Measurements from ENCODE around the gene HSPB9.

Gene HSPB9

GRCh38 chr17:42081516-42082129 lies 41.0 kb upstream of the HSPB9 start:
- in situ Hi-C loops (cut with MboI; ENCODE audit: low pct_unique_long_range_greater_than_20kb, low sequenced_read_pairs, unreplicated experiment) = no loop called here
- DNase-seq (ENCODE audit: low spot score) = no peak
- no peak for TF ChIP-seq CTCF (IDR thresholded peaks at IDR 0.05; ENCODE audit: extremely low read depth, insufficient read depth, missing control alignments)

- DNase-seq (ENCODE audit: low spot score) = no peak
- in situ Hi-C loops (cut with MboI; ENCODE audit: low pct_unique_long_range_greater_than_20kb, low sequenced_read_pairs, unreplicated experiment) = no loop called here
- no peak for TF ChIP-seq CTCF (IDR thresholded peaks at IDR 0.05; ENCODE audit: extremely low read depth, insufficient read depth, missing control alignments)
These were observed 35.4 kb upstream of the HSPB9 start for GRCh38 chr17:42087042-42087701.

- in situ Hi-C loops (cut with MboI; ENCODE audit: low pct_unique_long_range_greater_than_20kb, low sequenced_read_pairs, unreplicated experiment) = no loop called here
- DNase-seq (ENCODE audit: low spot score) = no peak
These were observed 34.6 kb upstream of the HSPB9 start for GRCh38 chr17:42087736-42088705.

GRCh38 chr17:42088736-42089135 lies 33.9 kb upstream of the HSPB9 start:
- no peak for TF ChIP-seq CTCF (IDR thresholded peaks at IDR 0.05; ENCODE audit: extremely low read depth, insufficient read depth, missing control alignments)
- DNase-seq (ENCODE audit: low spot score) = no peak
- in situ Hi-C loops (cut with MboI; ENCODE audit: low pct_unique_long_range_greater_than_20kb, low sequenced_read_pairs, unreplicated experiment) = no loop called here

More at GRCh38 chr17:42087736-42088705, 34.6 kb upstream of the HSPB9 start:
- TF ChIP-seq CTCF (IDR thresholded peaks at IDR 0.05; ENCODE audit: extremely low read depth, insufficient read depth, missing control alignments) = no peak

- in situ Hi-C loops (cut with MboI; ENCODE audit: low pct_unique_long_range_greater_than_20kb, low sequenced_read_pairs, unreplicated experiment) = no loop called here
- no peak for DNase-seq (ENCODE audit: low spot score)
- no peak for TF ChIP-seq CTCF (IDR thresholded peaks at IDR 0.05; ENCODE audit: extremely low read depth, insufficient read depth, missing control alignments)
These were observed 31.4 kb upstream of the HSPB9 start for GRCh38 chr17:42090964-42091790.

GRCh38 chr17:42092939-42093338 lies 29.7 kb upstream of the HSPB9 start:
- in situ Hi-C loops (cut with MboI; ENCODE audit: low pct_unique_long_range_greater_than_20kb, low sequenced_read_pairs, unreplicated experiment) = no loop called here
- no peak for DNase-seq (ENCODE audit: low spot score)
- TF ChIP-seq CTCF (IDR thresholded peaks at IDR 0.05; ENCODE audit: extremely low read depth, insufficient read depth, missing control alignments) = no peak

Data from GM13977 (cell line).